Uterus (tissue), 4 donors: ENCODE results near the gene NSD2. TPM values are rescaled to one million over a fixed set of nuclear protein-coding genes. Genes with fewer than 3 reads are reported as not detected.
"Not testable (repeated sequence)": the region's sequence is repeated elsewhere in the genome, so short reads cannot be mapped to it uniquely, and the experiment has no call there.

Source experiments
- DNase-seq, 2 donors: peaks; one replicate each; pipeline ENCODE4 v3.0.0-alpha.2; 2019 to 2020
- H3K27ac ChIP-seq, 2 donors: fragments of 200-600 bp; sonication (generic); 1 replicate in 1 of 2; 2 replicates in 1 of 2; pipeline ENCODE4 v1.5.1; 2016 to 2018
- H3K27me3 ChIP-seq, 2 donors: fragments of 200-600 bp; sonication (generic); one replicate each; pipeline ENCODE4 v1.5.1; 2018 to 2019; ENCODE audit warnings: control low read depth in 1 of 2
- H3K36me3 ChIP-seq, 2 donors: fragments of 200-600 bp; sonication (generic); one replicate each; pipeline ENCODE4 v1.5.1; 2019; ENCODE audit warnings: control low read depth in 1 of 2
- H3K4me1 ChIP-seq, 2 donors: fragments of 200-600 bp; sonication (generic); one replicate each; pipeline ENCODE4 v1.5.1; 2018 to 2019; ENCODE audit warnings: control low read depth in 1 of 2
- H3K4me3 ChIP-seq, 2 donors: fragments of 200-600 bp; sonication (generic); 1 replicate in 1 of 2; 2 replicates in 1 of 2; pipeline ENCODE4 v1.5.1; 2018 to 2019; ENCODE audit warnings: mild to moderate bottlenecking in 1 of 2
- H3K9me3 ChIP-seq, 2 donors: fragments of 200-600 bp; sonication (generic); one replicate each; pipeline ENCODE4 v1.5.1; 2019; ENCODE audit warnings: control low read depth in 1 of 2
- CTCF ChIP-seq, 4 experiments: fragments of 200-600 bp in 2 of 4; fragments of 450-650 bp in 2 of 4; sonication (generic) in 2 of 4; IDR thresholded peaks; one replicate each; pipeline ENCODE4 v1.5.1; 2016 to 2019; ENCODE audit warnings: antibody characterized with exemption in 4 of 4, mild to moderate bottlenecking in 2 of 4, moderate library complexity in 1 of 4
- POLR2A ChIP-seq, 2 donors: fragments of 450-650 bp; IDR thresholded peaks; one replicate each; pipeline ENCODE4 v1.6.1; 2016; ENCODE audit warnings: antibody characterized with exemption in 2 of 2, mild to moderate bottlenecking in 1 of 2, moderate library complexity in 1 of 2
- intact Hi-C: fragments of 100-400 bp; cut with DNase I; formaldehyde crosslinking; loops from one replicate; pipeline ENCODE4 v1.15.1; 2023; ENCODE audit warnings: low total_unique reads
- microRNA counts, 2 donors: library from miRNA; unstranded; fragments of <30 nt; microRNA quantifications; one replicate each; lab custom pipeline; 2016 to 2017
- microRNA-seq: library from miRNA; unstranded; fragments of <30 nt; microRNA quantifications from one replicate; pipeline ENCODE4, GENCODE V29; 2016; ENCODE audit warnings: borderline microRNAs expressed, borderline replicate concordance
- small RNA-seq: library from RNA; depleted of rRNA; stranded (forward); fragments of <200 nt; gene quantifications from one replicate; pipeline ENCODE3, GENCODE V24; 2016
- total RNA-seq, 4 donors: library from RNA; depleted of rRNA in 3 of 4; stranded (reverse); fragments of >200 nt in 3 of 4; gene quantifications; one replicate each; pipeline versions ENCODE4 v1.1.0 to v1.2.4, GENCODE V29; 2014 to 2023
- donor health status: DM: yes; HTN: yes; CAD: no.

Gene NSD2
- total RNA-seq, 4 donors from 2014 or later: 10.3 to 75.3 (median 49.0) TPM

- Histone ChIP-seq H3K9me3 (no peaks in the 10 kb centered on the region), H3K27me3 (no peaks in the 10 kb centered on the region), H3K36me3 (no peaks in the 10 kb centered on the region), H3K4me1 (peaks cover 0 to 4% of the 10 kb centered on the region in 2 donors), H3K4me3 (no peak overlapping the region), H3K27ac (no peak overlapping the region)
- TF ChIP-seq CTCF (IDR thresholded peaks at IDR 0.05) (no peak), POLR2A (IDR thresholded peaks at IDR 0.05) (no peak)
- no peak for DNase-seq
- intact Hi-C loops: no loop called here
Measured at GRCh38 chr4:2024683-2025082, 153.5 kb downstream of the NSD2 start.

DNA sequence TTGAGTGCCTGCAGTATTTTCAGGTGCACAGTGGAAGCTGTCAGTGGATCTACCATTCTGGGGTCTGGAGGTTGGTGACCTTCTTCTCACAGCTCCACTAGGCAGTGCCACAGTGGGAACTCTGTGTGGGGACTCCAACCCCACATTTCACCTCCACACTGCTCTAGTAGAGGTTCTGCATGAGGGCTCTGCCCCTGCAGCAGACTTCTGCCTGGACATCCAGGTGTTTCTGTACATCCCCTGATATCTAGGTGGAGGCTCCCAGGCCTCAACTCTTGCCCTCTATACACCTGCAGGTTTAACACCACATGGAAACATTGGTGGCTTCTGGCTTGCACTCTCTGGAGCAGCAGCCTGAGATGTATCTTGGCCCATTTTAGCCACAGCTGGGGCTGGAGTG is 154.6 kb downstream of the NSD2 start:
- H3K4me1 ChIP-seq: peaks cover 0 to 4% of the 10 kb centered on the region in 2 donors
- intact Hi-C loops: no loop called here
- no peaks in the 10 kb centered on the region for H3K9me3 ChIP-seq
- DNase-seq: no peak
- H3K27ac ChIP-seq: no peak overlapping the region
- H3K36me3 ChIP-seq: no peaks in the 10 kb centered on the region
- H3K27me3 ChIP-seq: no peaks in the 10 kb centered on the region
- no peak overlapping the region for H3K4me3 ChIP-seq
- TF ChIP-seq CTCF (IDR thresholded peaks at IDR 0.05) (no peak), POLR2A (IDR thresholded peaks at IDR 0.05) (no peak)

- H3K27me3 ChIP-seq, H3K36me3 ChIP-seq, H3K4me3 ChIP-seq, H3K27ac ChIP-seq, H3K9me3 ChIP-seq, DNase-seq, intact Hi-C loops, H3K4me1 ChIP-seq: not testable (repeated sequence)
Measured at GRCh38 chr4:2027120-2027519, 155.9 kb downstream of the NSD2 start.

- H3K36me3 ChIP-seq, H3K27ac ChIP-seq, H3K9me3 ChIP-seq, intact Hi-C loops, DNase-seq, H3K4me1 ChIP-seq, H3K27me3 ChIP-seq, H3K4me3 ChIP-seq: not testable (repeated sequence)
Measured at GRCh38 chr4:2031161-2031560, 160.0 kb downstream of the NSD2 start.

MicroRNA genes within 50 kb of the gene (microRNA counts, 767-probe panel; counts per million panel counts)
- microRNA hsa-miR-943 (lab: Ali Mortazavi, UCI): 0 counts per million in 2 donors

Small RNA genes lying within 50 kb of the gene (microRNA-seq; reads per million reads assigned to microRNA genes)
- gene MIR943: not detected

Small RNA genes lying within 50 kb of the gene (small RNA-seq; reads per million reads assigned to genes)
- 50.9 reads per million, percentile 93 among the genes with 10 or more reads in this experiment for gene SCARNA22

Other genes with a start within 250 kb of the NSD2 start
- gene FAM53A, start 187.1 kb upstream of the NSD2 start, total RNA-seq: 1 to 10 TPM in 2 of 4 donors, not detected in 2; 1.3 to 3.2 TPM
- 10 to 100 TPM; 25.0 to 56.4 (median 41.4) TPM for gene SLBP, start 159.1 kb upstream of the NSD2 start, total RNA-seq
- gene TMEM129, start 150.1 kb upstream of the NSD2 start, total RNA-seq: 10 to 100 TPM; 31.0 to 99.7 (median 42.7) TPM
- gene TACC3, start 149.9 kb upstream of the NSD2 start, total RNA-seq: 10 to 100 TPM in 1 of 4 donors, 1 to 10 TPM in 3; 4.6 to 15.6 (median 7.3) TPM
- 1 to 10 TPM in 3 of 4 donors, under 1 TPM in 1; 0.29 to 6.4 (median 4.3) TPM for gene FGFR3, start 78.1 kb upstream of the NSD2 start, total RNA-seq
- 10 to 100 TPM; 12.4 to 44.3 (median 31.3) TPM for gene LETM1, start 15.2 kb upstream of the NSD2 start, total RNA-seq
- 10 to 100 TPM in 3 of 4 donors, 1 to 10 TPM in 1; 2.4 to 38.8 (median 18.8) TPM for gene NELFA, start 137.6 kb downstream of the NSD2 start, total RNA-seq
- gene NAT8L, start 187.9 kb downstream of the NSD2 start, total RNA-seq: 1 to 10 TPM in 1 of 4 donors, under 1 TPM in 1, not detected in 2; 0.27 to 1.2 TPM